C4-2B (cell line): ENCODE measurements around the gene PCDH9.

Experiments used
- H3K27ac ChIP-seq: fragments of 450-650 bp; 2 replicates; pipeline ENCODE4 v1.5.1; 2017
- CTCF ChIP-seq: fragments of 450-650 bp; conservative IDR thresholded peaks from 2 replicates; pipeline ENCODE4 v1.5.1; 2017; ENCODE audit warnings: mild to moderate bottlenecking
- ZFX ChIP-seq: fragments of 450-650 bp; IDR thresholded peaks from 2 replicates; pipeline ENCODE4 v1.6.1; 2017

The PCDH9 gene

DNA sequence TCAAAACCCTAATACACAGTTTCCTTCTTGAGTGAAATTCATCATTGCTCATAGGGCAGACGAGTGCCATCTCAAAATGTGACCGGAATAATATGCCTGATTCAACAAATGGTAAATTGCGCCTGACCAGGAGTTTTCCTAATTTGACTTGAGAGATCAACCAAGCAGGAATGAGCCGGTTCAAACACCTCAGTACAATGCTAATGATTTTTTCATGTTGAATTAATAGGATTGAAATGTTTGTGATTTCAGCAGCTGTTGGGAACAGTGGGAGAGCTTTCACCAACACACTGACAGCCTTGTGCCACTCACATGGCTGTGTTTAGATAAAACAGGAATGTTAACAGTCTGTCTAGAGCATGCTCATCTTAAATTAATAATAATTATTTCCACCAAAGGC lies 484.8 kb downstream of the PCDH9 start:
- H3K27ac ChIP-seq: no peak overlapping the region
- no peak for TF ChIP-seq ZFX

DNA sequence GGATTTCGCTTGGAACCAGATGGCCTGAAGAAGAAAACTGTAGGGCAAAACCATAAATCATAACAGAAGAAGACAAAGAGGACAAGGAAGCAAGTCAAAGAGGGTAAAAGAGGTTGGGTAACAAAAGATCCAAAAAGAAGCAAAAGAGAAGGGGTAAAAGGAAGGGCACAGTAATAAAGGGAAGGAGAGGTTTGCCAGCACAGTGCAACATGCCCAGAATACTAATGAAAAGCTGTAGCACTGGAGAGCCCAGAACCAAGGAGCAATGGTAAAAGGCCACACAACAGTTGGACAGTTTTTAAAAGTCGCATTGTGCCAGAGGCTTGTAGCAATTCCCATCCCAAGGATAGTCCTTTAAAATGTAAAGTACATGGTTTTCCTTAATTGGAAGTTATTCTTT lies 506.6 kb downstream of the PCDH9 start:
- no peak for TF ChIP-seq CTCF
- no peak for TF ChIP-seq ZFX
- no peak overlapping the region for H3K27ac ChIP-seq

DNA sequence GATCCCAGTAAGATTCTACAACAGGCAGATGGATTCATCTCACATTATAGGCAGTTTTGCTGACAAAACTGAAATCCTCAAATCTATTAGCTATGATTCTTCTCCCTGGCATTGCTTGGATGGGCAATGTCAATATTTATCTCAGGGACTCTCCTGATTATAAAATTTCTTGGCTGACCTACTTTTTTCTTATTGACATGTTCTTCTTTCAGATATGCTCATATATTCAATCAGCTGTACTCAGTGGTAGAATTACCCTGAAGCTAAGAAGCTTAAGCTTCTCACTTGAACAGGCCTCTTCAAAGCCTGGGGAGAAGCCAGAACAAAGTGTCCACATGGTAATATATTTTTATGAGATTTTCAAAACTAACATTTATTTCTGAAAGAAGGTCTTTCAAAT lies 513.6 kb downstream of the PCDH9 start:
- H3K27ac ChIP-seq: no peak overlapping the region
- TF ChIP-seq ZFX: no peak
- no peak for TF ChIP-seq CTCF

DNA sequence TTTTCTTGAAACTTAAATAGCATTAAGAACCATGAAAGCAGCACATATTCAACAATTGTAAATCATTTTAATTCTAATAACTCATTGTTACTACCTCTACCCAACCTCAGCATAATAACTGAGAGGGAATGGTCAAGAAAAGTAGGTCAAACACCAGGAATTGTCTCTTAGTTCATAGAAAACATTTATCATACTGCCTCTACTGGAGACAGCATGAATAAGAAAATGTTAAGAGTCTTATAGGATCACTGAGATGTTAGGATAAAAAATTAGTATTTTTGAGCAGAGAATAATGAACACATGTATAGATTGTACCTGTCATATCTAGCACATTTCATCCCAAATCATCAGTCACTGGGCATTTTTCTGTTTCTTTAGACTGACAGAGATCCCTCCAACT lies 515.3 kb downstream of the PCDH9 start:
- TF ChIP-seq CTCF: peak; percentile 38
- no peak for TF ChIP-seq ZFX
- H3K27ac ChIP-seq: no peak overlapping the region

- no peak overlapping the region for H3K27ac ChIP-seq
- TF ChIP-seq ZFX (no peak), CTCF (no peak)
Measured at GRCh38 chr13:66704110-66704509, 526.0 kb downstream of the PCDH9 start.

- TF ChIP-seq ZFX: no peak
- TF ChIP-seq CTCF: no peak
- no peak overlapping the region for H3K27ac ChIP-seq
Measured at GRCh38 chr13:66703597-66703996, 526.5 kb downstream of the PCDH9 start.

- no peak overlapping the region for H3K27ac ChIP-seq
Measured at GRCh38 chr13:66700117-66700601, 530.0 kb downstream of the PCDH9 start.

More at GRCh38 chr13:66700117-66700601, 530.0 kb downstream of the PCDH9 start:
- TF ChIP-seq CTCF: no peak
- no peak for TF ChIP-seq ZFX
